GM12878 (cell line): ENCODE measurements around the gene RALGAPA2.

ENCODE experiments used
- CBFB ChIP-seq: IDR thresholded peaks from 2 replicates; pipeline ENCODE4 v1.6.1; 2016; ENCODE audit warnings: antibody characterized with exemption, low read depth
- CREM ChIP-seq: IDR thresholded peaks from 2 replicates; pipeline ENCODE4 v1.6.1; 2014; ENCODE audit warnings: antibody characterized with exemption, low read depth
- CTCF ChIP-seq, 3 experiments: IDR thresholded peaks in 2 of 3; conservative IDR thresholded peaks in 1 of 3; 2 replicates each; pipeline ENCODE4 v1.5.1; 2011; ENCODE audit warnings: low read depth in 3 of 3, low read length in 3 of 3, mild to moderate bottlenecking in 3 of 3, control low read depth in 2 of 3, moderate library complexity in 2 of 3, inconsistent platforms in 1 of 3, mixed read lengths in 1 of 3; ENCODE audit not compliant: control insufficient read depth in 2 of 3, insufficient read depth in 1 of 3; ENCODE audit errors: extremely low read depth in 1 of 3
- IKZF2 ChIP-seq, 2 experiments: fragments of 450-650 bp; IDR thresholded peaks; 2 replicates each; pipeline ENCODE4 v1.6.1; 2017; ENCODE audit warnings: mild to moderate bottlenecking in 2 of 2, moderate library complexity in 2 of 2
- MXI1 ChIP-seq: fragments of 150-350 bp; IDR thresholded peaks from 2 replicates; pipeline ENCODE4 v1.6.1; 2011; ENCODE audit warnings: low read depth, mild to moderate bottlenecking, inconsistent platforms, low read length, improper control_type of control experiment
- MYC ChIP-seq: IDR thresholded peaks from 2 replicates; pipeline ENCODE4 v1.6.1; 2011; ENCODE audit warnings: mild to moderate bottlenecking, low read length, moderate library complexity, inconsistent platforms; ENCODE audit not compliant: insufficient read depth, insufficient replicate concordance, insufficient read length, severe bottlenecking
- PML ChIP-seq: IDR thresholded peaks from 2 replicates; pipeline ENCODE4 v1.6.1; 2012; ENCODE audit warnings: low read length, inconsistent platforms
- POLR2A ChIP-seq: IDR thresholded peaks from 2 replicates; pipeline ENCODE4 v1.6.1; 2011; ENCODE audit warnings: low read depth, mild to moderate bottlenecking, low read length
- RAD21 ChIP-seq: IDR thresholded peaks from 2 replicates; pipeline ENCODE4 v1.6.1; 2011; ENCODE audit warnings: mild to moderate bottlenecking, low read depth, low read length, moderate library complexity; ENCODE audit not compliant: insufficient read depth
- RCOR1 ChIP-seq: conservative IDR thresholded peaks from 2 replicates; pipeline ENCODE4 v1.6.1; 2012; ENCODE audit warnings: low read depth, low read length, improper control_type of control experiment
- RFX5 ChIP-seq: IDR thresholded peaks from 2 replicates; pipeline ENCODE4 v1.6.1; 2011; ENCODE audit warnings: low read depth, low read length, improper control_type of control experiment
- SIX5 ChIP-seq: IDR thresholded peaks from 2 replicates; pipeline ENCODE4 v1.6.1; 2011; ENCODE audit warnings: mild to moderate bottlenecking, low read depth, low read length, moderate library complexity; ENCODE audit not compliant: severe bottlenecking

GRCh38 chr20:20407891-20408805, 304.3 kb downstream of the RALGAPA2 start:
- no peak for TF ChIP-seq CBFB
- no peak for TF ChIP-seq SIX5
- no peak for TF ChIP-seq CREM
- TF ChIP-seq POLR2A = no peak
- TF ChIP-seq MXI1 = no peak
- TF ChIP-seq RFX5 = no peak
- TF ChIP-seq PML = no peak
- TF ChIP-seq IKZF2 (IDR thresholded peaks at IDR 0.05) = no peak
- no peak for TF ChIP-seq RCOR1
- peak in 1 of 3 experiments; percentile 3; a peak in 1 of 6 replicates for TF ChIP-seq CTCF (IDR thresholded peaks at IDR 0.05 in 2 of 3, conservative IDR thresholded peaks at IDR 0.05 in 1 of 3; ENCODE audit: control insufficient read depth in 2 of 3, extremely low read depth in 1 of 3, insufficient read depth in 1 of 3, low read depth in 3 of 3, low read length in 3 of 3)
- no peak for TF ChIP-seq MYC
- no peak for TF ChIP-seq RAD21
